GM19240 (cell line): Measurements from ENCODE around the gene RAET1E.
"Not testable (repeated sequence)": the region's sequence is repeated elsewhere in the genome, so short reads cannot be mapped to it uniquely, and the experiment has no call there.

Source experiments
- DNase-seq: peaks from one replicate; pipeline ENCODE4 v3.0.0; 2011; ENCODE audit warnings: low spot score; ENCODE audit not compliant: insufficient read length

The RAET1E gene

DNA sequence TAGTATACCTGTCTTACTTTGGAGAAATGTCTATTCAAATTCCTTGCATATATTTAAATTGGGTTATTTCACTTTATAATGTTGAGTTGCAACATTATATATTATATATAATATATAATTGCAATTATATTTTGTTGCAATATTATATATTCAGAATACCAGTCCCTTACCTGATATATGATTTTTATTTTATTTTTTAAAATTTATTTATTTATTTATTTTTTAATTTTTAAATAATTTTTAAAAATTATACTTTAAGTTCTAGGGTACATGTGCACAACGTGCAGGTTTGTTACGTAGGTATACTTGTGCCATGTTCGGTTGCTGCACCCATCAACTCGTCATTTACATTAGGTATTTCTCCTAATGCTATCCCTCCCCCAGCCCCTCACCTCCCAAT lies 29.1 kb upstream of the RAET1E start:
- DNase-seq = not testable (repeated sequence)

DNA sequence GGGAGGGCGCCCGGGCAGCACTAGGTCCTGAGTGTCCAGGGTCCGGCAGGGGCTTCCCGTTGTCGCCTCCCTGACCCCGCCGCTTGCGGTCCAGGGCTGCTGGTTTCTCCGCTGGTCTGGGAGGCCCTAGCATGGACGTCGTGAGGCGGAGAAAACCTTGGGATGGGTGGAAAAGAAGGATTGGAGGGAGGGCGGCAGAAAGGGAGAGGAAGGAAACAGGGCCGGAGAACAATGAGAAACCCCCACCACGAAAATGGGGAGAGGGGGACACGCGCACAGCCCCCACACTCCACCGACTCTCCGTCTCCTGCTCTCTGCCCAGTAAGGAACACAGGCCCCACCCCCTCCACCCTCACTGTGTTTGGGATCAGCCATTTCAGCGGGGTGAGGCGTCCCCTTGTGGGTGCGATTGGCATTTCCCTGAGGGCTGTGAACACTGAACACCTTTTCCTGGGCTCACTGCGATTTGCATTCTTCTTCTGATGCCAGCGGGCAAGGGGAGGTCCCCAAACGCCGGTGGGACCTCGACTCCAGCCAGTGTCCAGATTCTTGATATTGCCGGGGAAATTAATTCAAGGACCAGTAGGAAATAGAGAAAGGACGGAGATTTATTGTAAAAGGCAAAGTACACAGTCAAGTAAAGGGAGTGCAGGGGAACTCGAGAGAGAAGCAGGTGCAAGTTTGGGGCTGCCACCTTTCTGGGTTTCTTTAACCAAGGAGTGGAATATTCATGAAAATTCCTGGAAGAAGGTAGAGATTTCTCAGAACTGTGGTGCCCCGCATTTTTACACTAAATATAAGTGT lies 28.3 kb upstream of the RAET1E start:
- DNase-seq = no peak

DNA sequence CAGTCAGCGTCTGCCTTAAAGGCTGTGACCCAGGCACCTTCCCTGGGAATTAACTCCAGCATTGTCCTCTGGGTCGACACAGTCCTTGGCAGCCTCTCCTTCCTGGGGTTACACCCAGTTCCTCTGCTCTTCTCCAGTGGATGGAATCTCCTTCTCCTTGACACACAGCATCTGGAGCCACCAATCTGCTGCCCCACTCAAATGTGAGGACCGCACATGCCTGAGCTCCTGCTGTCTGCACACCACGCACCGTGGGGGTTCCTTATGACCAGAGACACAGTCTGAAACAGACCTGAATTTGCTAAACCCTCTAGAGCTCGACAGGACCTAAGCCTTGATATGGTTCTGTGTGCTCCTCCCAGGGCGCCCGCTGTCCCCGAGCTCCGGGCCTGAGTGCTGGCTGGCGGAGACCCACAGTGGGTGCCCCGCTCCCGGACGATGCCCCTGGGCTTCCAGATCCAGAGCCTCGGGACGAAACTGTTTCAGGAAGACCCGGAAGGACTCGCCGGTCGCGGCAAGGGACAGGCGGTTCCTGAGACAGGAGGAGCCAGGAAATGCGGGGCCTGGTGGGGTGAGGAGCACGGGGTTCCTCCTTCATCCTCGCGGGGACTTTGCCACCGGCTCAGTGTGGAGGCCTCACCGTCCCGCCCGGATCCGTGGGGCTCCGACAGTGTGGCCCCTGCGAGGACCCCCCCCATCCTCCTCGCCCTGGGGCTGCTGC lies 27.5 kb upstream of the RAET1E start:
- no peak for DNase-seq

DNA sequence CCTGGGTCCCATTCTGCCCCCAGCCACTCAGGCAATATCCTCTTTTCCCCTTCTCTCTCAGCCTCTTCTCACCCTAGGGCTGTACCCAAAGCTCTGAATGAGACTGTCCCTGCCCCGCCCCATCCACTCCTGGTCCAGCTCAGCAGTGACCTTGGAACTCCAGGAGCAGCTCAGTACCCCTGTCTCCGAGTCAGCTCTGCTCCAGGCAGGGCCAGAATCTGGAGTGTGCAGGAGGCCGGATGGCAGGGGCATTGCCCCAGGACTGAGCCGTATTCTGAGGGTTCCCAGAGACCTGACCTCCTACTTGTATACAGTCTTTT lies 27.0 kb upstream of the RAET1E start:
- no peak for DNase-seq

DNA sequence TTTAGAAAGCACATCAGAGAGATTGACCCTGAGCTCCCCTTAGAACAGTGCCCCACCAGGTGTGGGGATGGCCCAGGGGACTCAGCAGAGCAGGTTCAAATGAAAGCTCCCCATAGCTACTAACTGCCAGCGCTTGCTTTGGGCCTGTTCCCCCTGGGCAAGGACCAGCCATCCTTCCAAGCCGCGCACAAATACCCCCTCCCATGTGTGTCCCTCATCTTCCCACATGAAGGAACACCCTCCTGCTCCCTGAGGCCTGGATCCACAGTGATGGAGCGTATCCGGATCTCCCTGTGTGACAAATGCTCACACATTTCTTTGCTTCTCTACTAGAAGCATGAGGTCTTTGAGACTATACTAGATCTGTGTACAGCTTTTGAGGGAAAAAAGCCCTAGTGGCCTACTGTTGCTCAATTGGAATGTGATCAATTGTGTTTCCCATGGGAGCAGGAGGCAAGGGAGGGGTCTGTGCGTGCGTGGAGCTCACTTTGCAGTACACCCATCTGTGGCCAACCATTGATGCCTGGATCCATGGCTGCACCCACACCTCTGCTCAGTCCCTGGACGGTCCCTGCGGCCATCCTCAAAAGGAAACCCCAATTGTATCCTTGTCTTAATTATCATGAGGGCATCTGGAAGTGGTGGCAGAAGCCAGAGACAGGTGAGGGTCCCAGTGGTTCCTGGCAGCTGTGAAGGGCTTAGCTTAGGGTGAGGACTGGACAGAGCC lies 26.5 kb upstream of the RAET1E start:
- no peak for DNase-seq

DNA sequence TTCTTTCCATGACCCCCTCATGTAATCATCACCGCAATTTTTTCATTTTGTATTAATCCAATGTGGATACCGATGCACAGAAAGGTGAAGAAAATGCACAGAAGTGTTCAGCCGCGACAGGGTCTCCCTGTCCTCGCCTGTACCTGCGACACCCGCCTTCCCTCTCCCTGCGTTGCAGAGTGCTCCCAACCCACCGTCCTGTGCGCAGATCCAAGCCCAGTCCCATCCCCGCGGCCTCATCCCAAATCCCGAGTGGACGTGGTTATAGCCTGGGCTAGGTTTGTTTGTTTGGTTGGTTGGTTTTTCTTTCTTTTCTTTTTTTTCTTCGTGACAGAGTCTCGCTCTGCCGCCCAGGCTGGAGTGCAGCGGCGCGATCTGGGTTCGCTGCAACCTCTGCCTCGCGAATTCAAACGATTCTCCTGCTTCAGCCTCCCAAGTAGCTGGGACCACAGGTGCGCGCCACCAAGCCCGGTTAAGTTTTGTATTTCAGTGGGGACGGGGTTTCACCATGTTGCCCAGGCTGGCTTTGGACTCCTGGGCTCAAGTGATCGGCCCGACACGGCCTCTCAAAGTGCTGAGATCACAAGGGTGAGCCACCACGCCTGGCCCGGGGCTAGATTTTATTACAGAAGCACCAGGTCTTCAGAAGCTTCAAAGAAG lies 25.5 kb upstream of the RAET1E start:
- no peak for DNase-seq

DNA sequence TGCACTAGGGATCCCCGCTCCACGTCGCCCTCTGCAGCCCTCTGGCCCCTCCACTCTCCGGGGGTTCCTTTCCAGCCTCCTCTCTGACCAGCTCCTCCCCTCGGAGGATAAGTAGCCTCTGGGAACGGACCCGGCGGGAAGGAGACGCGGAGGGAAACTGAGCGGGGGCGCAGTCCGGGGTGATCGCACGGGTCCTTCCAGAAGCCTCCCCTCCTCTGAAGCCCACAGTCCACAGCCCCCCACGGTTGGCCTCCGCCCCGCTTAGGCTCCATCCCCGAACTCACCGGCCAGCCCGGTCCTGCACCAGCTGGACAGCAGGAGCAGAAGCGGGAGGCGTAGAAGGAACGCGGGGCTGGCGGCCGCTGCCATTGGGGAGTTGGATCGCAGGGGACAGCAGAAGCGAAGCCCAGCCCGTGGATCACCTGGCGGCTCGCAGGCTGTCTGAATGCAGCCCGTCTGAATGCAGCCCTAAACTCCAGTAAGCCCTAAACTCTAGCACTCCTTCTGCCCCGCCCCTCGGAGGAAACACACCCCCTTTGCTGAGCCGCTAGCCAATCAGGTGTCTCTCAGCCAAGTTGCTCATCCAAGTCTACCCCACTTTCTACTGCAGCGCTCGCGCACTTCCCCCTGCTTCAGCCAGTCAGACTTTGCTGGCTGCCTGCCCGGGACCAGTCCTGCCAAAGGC lies 24.9 kb upstream of the RAET1E start, which contains the start of gene RAET1G:
Gene RAET1G, minus strand, starts transcription at position 480 of the 685 bp plus-strand sequence. Its CDS starts 111 bp downstream, at position 369.
- DNase-seq = no peak

DNA sequence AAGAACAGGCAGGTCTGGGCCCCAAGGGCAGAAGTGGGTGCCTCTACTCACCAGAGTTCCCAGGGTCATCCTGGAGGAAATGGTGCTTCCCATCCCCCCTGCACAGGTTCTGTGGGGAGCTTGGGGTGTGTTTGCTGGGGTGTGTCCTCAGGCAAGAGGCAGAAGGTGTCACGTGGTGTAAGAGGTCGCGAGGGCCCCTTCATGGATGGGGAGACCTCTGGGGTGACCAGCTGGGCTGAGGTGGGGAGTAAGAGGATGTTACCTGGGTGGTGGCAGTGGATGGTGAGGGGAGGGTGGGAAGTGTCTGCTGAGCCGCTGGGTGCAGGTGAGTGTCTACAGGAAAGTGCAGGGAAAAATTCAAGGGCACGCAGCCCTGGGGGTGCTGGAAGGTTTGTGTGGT lies 24.2 kb upstream of the RAET1E start:
- DNase-seq = not testable (repeated sequence)

DNA sequence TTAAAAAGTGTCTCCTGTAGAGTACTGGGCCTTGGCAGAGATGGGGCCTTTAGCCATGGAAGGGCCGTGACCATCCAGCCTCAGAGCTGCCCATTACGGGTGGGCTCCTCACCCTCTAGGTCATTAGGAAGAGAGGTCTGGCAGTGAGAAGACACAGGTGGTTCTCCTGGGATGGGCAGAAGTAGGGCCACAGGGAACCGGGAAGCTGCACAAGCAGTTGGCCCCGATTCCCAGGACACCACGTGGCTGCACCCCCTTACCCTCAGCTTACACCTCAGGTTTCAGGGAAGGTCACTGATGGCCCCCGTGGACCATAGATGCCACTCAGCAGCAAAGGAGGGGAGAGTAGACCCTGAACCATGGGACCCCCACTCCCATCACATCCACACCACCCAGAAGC lies 23.4 kb upstream of the RAET1E start:
- DNase-seq = no peak

DNA sequence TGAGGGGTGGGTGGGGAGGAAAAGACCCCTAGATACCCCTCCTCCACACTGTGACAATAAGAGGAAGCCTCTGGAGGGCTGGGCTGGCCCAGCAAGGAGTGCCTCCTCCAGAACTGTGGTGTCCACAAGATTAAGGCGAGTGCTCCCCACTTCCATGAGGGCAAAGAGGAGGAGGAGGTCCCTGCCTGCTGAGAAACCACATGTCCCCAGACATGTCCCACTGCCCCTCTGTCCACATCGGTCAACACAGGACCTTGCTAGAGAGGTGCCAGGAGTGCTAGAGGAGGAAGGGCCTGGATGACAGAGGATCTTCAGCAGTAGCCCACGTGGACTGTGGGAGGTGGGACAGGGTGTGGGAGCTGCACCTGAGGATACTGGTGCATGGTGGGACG lies 21.9 kb upstream of the RAET1E start:
- DNase-seq = no peak

DNA sequence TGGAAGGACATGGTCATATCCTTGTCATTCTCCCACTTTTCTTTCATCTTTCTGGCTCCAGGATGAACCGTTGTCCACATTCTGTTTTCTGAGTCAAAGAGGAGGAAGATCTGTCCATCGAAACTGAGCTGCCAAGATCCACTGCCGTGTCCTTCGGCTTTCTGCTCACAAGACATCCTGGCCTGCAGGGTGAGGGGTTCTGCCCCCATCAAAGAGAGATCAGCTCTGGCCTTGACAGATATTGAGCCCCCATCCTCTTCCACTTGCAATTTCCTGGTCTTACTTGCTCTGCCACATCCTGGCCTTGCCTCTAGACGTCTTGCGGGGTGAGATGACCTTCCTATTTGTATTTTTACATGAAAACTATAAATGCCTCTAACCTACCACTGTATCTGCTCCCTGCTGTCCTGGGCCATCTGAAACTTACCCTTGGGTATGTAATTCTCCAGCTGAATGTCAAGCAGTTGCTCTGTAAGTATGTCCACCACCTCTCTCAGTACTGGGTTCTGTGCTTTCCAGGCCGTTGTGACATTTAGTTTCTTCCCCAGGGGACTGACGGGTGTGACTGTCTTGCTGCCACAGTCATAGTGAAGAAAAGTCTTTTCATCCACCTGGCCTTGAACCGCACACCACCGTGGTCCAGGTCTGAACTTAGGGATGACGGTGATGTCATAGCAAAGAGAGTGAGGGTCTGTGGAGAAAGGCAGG lies 21.4 kb upstream of the RAET1E start:
- DNase-seq = not testable (repeated sequence)

DNA sequence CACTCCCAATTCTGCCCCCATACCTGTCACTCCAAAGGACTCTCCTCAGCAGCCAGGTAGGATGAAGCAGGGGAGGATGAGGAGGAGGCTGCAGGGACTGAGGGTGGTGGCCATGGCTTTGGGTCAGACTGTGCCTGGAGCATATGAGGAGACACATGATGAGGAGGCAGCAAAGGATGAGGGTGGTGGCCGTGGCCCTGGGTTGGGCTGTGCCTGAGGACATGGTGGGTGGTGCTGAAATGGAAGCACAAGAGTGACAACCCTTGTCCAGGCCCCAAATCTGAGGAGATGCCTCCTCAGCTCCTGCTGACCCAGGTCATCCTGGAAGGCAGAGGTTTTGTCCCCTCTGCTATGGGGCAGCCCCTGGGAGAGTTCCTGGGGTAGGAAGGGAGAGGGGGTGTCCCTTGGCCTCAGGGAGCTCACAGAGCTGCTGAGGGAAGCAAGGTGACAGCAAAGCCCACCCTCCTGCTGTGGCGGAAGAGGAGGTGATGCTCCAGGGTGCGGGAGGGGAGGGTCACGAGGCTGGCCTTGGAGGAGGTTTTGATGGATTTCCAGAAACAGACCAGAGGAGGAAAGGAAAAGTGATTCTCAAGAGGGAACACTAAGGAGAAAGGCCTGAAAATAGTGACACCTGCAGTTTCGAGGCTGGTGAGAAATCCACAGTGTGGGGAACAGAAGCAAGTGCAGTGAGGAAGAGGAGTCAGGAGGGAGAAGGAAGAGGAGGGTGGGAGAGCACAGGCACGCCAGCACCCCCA lies 20.4 kb upstream of the RAET1E start:
- no peak for DNase-seq

DNA sequence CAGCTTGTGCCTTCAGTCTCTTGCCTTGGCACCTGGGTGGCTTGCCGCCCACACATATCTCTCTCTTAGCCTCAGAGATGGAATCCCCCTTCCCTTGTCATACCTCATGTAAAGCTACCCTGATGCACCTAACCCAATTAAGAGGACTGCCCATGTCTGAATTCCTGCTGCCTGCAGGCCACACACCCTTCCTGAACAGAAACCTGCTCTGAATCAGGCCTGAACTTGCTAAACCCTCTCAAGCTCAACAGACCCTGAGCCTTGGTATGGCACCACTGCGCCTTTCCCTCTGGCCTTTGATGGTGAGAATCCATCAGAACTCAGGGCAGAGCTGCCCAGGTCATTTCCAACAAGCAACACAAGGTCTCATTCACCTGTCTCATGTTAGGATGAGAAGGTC lies 19.8 kb upstream of the RAET1E start:
- no peak for DNase-seq

DNA sequence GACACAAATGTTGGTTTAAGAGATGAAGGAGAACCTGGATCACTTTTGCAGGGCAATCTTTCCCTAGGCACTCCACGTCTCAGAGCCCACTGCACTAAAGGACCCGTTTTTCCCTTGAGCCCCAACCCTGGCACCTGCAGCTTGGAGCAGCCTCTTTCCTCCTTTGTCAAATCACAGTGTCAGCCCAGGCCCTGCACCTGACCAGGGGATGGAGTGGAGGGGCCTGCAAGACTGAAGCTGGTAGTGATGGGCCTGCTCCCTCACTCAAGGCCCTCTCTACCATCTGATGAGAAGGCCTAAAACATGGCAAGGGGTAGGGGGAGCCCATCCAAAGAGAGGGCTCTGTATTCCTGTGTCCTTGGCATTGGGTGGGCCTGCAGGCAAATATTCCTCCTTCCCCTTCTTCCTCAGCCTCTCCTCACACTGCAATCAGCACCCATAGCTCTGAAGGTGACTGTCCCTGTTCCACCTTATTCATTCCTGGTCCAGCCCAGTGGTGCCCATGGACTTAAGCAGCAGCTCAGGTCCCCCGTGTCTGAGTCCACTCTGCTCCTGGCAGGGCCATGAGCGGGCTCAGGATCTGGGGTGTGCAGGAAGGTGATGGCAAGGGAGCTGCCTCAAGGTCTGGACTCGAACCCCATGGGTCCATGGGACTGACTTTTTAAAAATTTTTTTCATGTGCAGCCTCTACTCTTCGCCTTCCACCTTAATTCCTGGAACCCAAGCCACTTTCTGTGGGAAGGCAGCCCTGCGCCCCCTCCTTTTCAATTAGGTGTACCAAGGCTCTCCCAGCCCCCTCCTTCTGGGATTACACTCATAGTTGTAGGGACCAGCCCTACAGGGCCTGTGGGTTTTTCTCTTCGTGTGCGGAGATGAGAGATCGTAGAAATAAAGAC lies 18.3 kb upstream of the RAET1E start:
- DNase-seq = no peak

DNA sequence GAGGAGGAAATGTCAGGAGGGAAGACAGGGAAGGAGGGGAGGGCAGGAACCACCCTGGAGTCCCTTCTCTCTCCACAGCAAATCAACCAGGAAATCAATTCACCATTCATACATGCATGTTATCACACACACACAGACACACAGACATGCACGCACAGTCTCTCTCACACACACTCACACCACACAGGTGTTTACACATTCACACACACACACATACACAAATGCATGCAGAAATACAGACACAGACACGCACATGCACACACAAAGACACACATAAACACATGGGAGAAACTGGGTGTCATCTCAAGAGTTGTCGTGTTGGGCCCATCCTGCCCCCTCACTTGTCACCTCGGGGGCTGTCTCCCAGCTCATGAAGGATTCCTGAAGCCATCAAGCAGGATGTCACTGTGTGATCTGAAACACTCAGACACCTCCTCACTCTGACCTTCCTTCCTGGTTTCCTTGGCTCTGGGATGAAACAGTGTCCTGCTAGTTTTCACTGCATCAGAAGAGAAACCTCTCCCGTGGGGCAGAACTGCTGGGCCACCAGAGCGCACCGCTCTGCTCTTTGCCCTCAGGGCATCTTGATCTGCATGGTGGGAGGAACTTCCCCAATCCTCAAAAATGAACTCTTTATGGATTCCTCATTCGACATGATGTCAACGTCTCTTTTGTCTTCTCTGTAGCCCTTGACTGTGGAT lies 15.8 kb upstream of the RAET1E start:
- no peak for DNase-seq

DNA sequence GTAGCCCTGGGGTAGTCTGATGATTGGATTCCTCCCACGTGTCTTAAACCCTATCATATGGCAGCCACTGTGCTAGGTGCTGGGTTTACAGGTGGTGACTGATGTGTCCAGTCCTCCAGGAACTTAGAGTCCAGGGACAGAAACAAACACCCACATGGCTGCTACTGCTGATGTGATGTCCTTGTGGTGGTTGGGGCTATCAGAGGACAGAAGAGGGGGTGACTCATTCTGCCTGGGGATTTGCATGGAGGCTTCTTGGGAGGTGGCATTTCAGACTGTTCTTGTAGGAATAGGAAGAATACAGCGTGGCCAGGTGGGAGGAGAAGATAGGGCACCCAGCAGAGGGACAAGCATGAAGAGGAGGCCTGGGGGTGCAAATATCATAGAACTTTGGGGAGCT lies 15.2 kb upstream of the RAET1E start:
- DNase-seq = no peak

DNA sequence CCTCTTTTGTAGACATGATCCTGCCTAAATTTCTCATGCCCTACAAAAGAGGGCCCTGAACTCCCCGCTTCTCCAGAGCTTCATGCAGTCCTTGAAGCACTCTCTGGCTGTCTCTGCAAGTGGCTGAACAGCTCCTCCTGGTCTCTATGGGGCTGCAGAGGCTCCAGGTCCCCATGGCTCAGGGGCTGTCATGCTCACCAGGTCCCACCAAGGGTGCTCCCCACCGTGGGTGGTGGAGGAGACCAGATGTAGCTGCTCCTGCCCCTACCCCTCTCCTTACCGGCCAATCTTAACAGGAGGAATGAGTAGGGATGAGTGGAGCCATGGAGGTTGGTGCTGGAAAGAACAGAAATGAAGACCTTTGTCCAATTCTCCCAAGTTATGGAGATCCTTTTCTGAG lies 14.8 kb upstream of the RAET1E start:
- DNase-seq = not testable (repeated sequence)

DNA sequence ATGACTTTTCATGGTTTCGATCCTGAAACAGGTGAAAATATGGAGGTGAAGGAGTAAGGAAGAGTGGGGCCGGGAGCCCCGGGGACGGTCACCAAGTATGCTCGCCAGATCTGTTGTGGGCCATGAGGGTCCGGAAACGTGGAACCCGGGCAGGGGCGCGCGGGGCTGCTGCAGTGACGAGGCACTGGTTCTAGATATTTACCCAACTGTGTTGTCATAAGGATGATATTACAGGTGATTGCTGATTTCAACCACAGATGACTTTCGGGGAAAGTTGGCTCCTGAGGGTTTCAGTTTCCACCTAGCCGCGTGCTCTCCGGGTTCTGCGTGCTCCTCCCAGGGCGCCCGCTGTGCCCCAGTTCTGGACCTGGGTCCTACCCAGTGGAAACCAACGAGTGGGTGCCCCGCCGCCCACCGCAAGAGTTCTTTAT lies 12.8 kb upstream of the RAET1E start:
- no peak for DNase-seq
